GM21515 (cell line): ENCODE results near the gene LCOR.
"Not testable (repeated sequence)": the region's sequence is repeated elsewhere in the genome, so short reads cannot be mapped to it uniquely, and the experiment has no call there.

Source experiments
- ATAC-seq: cut with Tn5 transposase; IDR thresholded peaks from one replicate; pipeline ENCODE4 v1.9.1; 2021; ENCODE audit not compliant: unreplicated experiment

LCOR gene

DNA sequence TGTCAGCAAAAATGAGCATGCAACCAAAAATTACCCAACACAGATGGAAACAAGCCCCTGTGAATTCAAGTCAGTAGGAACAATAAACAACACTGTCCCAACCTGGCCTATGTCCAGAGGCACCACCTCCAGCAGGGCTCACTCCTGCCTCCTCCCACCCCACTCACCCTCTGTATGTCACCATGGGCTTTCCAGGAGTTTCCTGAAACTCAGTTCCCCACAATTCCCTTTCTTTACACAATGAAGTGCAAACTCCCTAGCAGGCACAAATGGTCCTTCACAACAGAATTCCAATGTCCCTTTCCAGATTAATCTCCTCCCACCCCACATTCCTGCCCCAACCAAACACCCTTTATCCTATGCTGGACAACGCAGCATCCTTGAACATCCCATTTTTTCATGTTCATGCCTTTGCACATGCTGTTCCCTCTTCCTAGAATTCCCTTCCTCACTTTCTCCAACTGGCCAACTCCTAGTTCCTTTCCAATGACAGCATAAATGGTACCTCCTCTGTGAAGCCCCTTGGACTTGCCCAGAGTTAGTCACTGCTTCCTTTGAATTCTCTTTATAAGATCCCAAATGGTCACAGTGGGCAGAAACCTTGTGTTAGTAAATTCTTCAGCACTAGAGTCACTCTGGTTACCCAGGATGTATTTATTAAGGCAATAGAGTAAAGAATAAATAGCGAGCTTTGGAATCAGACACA lies 196.2 kb downstream of the LCOR start:
- ATAC-seq, result no peak

DNA sequence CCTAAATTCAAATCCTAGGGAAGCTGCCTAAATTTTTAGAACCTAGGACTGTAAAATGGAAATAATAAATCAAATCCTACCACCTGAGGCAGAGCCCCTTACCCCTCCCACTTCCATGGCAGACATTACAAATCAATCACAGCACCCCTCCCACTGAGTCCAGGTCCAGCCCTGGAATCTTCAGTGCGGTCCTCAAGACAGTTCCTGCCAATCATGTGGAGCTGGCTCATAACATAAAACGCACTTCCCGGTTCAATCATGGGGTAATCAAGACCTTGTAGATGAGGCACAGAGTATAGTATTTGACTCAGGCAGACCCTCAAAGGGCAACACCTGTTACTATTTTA lies 196.7 kb downstream of the LCOR start:
- no peak for ATAC-seq

DNA sequence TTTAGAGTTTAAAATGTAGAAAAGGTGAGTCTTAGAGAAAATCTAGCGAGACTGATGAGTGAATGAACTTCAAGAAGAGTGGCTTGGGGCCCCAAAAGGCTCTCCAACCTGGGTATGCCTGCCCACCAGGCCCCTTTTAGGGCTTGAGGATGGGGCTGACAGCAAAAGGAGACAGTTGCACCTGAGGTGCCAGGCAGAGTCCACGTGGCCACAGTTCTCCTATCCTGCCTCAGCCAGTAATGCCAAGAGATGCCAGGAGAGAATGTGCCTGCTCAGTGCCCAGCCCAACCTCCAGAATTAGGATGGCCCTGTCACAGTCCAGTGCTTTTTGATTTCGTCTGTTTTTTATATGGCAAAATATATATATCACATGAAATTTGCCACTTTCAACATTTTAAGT lies 197.2 kb downstream of the LCOR start:
- no peak for ATAC-seq

DNA sequence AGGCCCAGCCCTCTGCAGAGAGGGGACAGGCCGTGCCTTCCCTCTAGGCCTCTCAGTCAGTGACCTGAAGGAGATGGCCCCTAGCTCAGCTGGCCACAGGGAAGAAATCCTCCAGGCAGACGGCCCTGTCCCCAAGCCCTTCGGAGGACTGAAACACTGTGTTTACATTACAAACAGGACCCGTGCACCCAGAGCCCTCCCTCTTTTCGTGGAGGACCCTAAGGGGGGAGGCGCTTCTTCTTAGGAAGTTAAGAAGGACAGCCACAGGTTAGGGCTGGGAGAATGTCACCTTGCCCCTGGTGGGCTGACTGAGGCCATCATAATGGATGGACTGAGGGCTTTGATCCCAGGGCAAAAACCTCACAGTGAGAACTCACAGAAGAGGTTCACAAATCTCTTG lies 198.8 kb downstream of the LCOR start:
- ATAC-seq, result no peak

DNA sequence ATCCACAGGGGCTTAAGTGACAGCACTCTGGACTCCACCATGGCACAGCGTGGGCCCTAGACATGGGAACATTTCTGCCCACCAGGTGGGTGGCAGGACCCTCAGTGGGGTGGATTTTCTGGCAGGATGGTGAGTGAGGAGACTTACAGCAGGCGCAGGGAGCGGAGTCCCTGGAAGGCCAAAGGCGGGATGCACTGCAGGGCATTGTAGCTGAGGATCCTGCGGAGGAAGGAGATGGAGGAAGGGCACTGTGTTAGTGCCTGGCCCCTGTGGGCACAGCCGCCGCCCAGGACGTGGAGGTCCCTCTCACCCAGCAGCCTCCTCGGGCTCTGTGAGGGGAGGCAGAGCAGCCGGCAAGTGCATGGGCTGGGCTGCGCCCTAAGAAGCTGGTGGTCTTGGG lies 199.4 kb downstream of the LCOR start:
- no peak for ATAC-seq

DNA sequence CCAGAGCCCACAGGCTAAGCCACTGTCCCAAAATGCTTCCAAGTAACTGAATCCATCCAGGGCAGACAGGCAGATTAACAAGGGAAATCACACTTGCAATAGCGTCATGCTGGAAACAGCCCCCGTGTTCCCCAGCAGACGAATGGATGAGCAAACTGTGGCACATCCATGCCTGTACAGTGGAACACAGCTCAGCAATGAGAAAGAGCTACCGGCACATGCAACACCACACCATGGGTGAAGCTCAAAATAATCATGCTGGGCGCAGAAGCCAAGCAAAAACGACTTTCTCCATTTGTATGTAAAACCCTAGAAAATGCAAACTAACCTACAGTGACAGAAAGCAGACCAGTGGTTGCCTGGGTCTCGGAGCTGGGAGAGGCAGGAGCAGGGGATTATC lies 200.5 kb downstream of the LCOR start:
- no peak for ATAC-seq

DNA sequence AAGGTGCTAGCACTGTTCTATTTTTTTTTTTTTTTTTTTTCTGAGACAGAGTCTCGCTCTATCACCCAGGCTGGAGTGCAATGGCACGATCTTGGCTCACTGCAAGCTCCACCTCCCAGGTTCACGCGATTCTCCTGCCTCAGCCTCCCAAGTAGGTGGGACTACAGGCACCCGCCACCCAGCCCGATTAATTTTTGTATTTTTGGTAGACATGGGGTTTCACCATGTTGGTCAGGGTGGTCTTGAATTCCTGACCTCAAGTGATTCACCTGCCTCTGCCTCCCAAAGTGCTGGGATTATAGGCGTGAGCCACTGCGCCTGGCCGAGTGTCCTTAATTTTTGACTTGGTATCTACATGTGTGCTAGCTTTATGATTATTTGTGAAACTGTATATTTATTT lies 201.7 kb downstream of the LCOR start:
- not testable (repeated sequence) for ATAC-seq

DNA sequence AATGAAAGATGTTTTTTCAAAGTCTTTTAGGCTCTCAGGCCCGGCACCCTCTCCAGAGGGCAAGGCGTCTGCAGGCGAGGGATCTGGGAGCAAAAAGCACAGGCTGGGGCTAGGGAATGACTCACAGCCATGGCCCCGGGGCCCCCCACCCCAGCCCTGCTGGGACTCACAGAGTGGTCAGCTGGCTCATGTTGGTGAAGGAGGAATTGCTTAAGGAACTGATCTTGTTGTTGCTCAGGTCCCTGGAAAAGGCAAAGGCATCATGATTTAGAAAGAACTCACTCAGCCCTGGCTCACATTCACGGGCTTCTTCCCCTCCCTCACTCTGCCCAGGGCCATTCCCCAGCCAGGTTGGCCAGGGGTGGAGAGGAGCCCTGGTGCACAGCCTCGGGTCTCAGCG lies 202.2 kb downstream of the LCOR start:
- ATAC-seq, result no peak

DNA sequence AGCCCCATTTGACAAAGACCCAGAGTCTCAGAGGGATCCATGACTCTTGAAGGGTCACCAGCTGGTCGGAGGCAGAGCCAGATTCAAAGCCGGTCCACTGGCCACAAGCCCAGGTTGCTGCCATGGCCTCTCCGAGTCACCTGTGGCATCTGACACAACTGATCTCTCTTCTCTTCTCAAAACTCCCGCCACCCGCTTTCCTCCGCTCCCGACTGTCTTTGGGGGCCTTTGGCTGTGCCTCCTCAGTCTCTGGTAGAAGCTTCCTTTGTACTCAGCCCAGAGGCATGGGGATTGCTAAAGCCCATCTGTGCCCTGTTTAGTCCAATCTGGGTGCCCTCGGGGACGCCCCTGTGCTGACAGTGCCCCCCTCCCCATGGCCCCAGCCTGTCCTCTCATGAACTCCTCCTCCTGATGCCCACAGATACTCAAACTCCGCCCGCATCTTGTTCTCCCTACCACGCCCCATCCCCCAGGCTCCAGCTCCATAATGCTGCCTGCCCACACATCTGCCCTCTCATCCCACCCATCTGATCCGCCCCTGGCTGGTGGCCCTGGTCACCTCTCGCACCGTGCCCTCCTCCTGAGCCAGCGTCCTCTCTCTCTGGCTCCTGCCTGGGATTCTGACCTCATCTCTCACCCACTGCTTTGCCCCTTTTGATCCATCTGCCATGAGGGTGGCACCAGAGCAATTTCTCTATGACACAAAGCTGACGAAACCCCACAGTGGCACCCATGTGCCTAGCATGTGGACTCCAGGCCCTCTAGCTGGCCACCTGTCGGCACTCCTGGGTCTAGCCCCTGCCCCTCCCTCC lies 203.1 kb downstream of the LCOR start:
- ATAC-seq, result no peak

DNA sequence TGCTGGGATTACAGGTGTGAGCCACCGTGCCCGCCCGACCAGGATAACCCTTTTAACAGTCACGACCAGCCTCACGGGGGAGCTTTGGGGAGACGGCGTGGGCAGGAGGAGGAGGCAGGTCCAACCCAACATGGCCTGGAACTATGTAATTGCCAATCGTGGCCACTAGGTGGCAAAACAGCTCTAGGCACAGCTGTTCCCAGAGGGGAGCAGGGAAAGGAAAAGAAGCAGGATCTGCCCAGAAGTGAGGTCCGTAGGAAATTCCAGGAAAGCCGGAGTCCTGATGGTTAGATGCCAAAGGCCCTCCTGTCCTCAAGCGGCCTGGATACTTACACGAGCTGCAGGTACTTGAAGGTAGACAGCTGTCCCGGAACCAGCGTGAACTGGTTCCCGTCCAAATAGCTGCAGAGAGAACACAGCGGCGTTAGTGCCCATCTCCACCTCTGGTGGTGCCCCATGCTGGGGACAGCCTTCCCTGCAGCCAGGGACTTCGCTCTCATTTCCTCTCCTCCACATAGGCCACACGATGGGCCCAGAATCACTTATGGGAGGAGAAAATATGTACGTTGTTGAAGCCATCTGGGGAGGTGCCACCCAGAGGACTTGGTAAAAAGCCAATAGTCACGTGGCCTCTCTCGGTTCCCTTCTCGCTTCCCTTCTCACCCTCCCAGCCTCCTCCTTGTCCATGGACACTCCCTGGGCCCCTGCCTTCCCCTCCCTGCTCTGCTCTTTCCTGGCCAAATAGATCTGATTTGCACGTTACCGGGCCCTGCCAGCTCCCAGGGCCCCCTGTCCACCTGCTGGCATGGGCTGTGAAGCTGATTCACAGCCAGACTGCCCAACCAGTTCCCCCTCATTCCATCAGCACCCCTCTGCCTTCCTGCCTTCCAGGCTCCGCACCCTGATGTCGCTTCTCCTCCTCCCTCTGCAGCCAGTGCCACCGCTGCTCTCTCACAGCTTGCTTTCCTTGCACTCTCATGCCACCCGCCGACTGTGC lies 205.6 kb downstream of the LCOR start:
- peak; percentile 66 for ATAC-seq

DNA sequence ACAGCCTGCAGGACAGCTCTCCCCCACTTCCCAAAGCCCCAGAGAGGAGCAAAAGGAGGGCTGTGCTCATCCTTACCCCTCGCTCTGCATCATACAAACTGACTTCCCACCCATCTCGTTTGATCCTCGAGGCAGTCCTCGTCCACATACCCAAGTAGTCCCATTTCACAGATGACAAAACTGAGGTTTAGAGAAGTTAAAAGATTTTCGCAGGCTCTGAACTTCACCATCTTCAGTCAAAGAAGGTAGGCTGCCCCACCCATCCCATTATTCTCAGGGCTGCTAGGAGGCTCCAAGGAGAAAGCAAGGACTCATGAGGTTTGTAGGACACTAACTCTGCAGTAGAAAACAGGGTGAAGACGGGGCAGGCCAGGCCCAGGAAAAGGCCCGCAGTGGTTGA lies 206.6 kb downstream of the LCOR start:
- no peak for ATAC-seq

DNA sequence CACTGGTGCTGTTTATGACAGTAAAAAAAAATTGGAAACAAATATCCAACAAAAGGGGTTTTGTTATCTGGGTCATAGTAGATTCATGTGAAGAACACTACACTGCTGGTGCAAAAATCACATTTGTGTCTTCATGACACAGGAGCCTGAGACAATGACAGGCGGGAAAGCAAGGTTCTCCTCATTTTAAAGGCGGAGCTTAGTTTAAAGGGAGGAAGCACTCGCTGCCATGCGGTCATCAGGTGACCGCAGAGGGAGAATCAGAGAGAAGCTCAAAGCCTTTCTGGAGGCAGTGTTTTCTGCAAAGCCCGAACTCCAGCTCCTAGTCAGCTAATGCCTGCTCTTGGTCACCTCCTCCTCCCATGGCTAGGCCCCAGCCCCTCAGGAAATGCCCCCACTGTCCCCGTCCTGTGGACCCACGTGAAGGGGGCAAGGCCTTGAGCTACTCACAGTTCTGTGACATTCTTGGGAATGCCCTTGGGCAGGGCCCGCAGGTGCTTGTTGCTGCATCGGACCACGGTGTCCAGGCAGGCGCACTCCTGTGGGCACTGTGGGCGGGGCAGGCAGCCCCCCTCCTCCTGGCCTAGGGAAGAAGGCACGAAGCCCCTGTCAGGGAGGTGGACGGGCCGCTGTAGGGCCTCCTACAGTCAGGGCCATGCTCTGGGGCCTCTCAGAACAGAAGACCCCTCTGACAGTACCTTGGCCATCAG lies 207.6 kb downstream of the LCOR start:
- ATAC-seq, result no peak

DNA sequence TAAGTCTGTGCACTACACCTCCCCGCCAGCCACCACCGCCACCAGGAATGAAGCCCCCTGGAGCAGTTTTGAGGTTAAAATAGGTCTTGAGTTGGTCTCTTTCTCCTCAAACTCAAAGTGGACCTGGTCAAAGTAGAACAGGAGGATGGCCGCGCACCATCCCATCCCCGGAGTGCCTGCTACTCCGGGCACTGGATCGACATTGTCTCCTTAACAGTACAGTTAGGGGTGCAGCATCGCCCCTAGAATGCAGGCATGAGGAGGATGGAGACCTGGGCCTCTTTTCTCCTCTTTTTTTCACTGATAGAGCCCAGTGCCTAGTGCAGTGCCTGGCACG lies 208.1 kb downstream of the LCOR start:
- ATAC-seq, result no peak

DNA sequence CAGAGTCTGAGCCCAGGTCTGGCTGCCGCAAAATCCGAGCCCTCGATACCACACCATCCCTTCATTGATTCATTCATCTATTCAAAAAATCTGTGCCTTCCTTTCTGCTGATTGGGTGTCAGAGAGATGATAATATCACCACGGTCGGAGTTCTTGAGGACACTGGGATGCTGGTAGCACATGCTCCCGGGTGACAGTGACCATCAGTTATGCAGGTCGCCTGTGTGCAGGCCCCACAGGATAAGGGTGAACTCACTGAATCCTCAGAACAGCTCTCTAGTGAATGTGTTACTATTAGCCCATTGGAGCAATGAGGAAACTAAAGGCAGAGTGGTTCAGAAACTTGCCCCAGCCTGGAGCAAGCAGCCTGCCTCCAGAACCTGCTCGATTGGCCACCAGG lies 208.6 kb downstream of the LCOR start:
- ATAC-seq, result no peak

DNA sequence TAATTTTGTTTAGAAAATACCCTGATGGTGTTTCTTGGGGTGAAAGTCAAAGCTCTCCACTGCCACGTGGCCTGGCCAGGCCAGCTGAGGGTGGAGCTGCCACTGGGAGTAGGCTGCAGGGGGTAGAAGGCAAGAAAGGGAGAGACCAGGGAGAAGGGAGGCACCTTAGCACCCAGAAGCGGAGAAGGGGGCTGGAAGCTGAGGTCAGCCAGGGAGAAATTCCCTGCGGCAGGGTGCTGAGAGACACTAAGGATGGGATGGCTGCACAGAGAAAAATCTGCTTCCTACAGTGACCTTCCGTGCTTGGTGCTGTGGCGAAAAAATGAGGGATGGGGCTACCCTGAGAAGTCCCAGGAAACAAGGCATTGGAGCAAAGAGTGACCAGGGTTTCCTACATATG lies 210.0 kb downstream of the LCOR start:
- ATAC-seq, result no peak

DNA sequence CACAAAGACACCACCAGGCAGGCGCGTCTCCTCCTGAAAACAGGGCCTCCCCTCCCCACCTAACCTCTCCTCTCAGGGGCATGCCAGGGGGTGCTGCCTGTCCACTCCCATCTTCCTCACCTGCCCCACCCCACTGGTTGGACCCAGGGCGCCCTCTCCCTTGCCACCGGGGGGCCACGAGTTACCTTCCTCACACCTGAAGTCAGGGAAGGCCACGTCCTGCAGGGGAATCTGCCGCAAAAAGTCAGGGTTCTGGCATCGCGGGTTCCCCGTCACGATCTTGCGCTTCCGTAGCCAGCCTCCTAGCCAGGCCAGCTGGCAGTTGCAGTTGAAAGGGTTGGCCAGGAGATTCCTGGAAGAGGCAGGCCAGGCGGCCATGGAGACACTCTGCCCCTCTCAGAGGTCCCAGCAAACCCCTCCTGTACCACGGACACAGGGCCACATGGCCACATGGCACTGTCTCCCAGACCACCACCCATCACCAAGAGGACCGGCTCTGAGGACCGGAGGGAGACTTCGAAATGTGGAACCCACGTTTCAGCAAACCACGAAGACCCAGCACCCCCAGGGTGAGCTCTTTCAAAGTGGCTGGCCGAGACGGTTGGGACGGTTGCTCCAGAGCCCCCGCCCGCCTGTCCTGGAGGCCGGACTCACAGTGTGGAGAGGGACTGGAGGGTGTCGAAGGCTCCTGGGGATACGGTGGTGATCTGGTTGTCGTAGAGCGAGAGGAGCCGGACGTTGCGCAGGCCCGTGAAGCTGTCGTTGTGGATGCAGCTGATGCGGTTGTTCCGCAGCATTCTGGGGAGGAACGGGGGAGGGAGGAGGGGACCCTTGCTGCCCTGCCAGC lies 210.8 kb downstream of the LCOR start:
- ATAC-seq, result no peak

DNA sequence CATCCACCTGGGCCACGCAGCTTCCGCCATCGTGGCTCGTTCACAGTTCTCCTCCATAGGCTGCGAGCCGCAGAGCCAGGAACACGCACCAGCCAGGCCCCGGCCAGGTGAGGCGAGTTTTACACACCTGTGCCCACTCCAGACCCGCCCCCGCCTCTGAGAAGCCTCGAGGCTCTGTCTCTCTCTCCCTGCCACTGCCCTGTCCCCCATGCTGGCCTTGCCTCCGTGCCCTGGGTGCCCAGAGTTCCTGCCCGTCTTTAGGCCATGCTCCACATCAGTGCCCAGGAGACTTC lies 211.4 kb downstream of the LCOR start:
- no peak for ATAC-seq
